Measurements from ENCODE around the gene NEFH.

GRCh38 chr22:29519996-29520395 is 40.0 kb downstream of the NEFH start:
- no peak for TF ChIP-seq ZC3H10 (CRISPR knock-in tag; IDR thresholded peaks at IDR 0.05)
- no peak for TF ChIP-seq CSRNP3 (CRISPR knock-in tag; IDR thresholded peaks at IDR 0.05)
- TF ChIP-seq ARNTL (CRISPR knock-in tag; IDR thresholded peaks at IDR 0.05; ENCODE audit: borderline replicate concordance, low read depth): no peak
- no peak for TF ChIP-seq SNAI2 (CRISPR knock-in tag; IDR thresholded peaks at IDR 0.05)
- TF ChIP-seq PATZ1 (CRISPR knock-in tag; IDR thresholded peaks at IDR 0.05; ENCODE audit: borderline replicate concordance): no peak
- no peak for TF ChIP-seq ZFP30 (CRISPR knock-in tag; IDR thresholded peaks at IDR 0.05)

Measured in SK-N-SH treated with all-trans-retinoic acid at 6 μM for 48 hours (cell line).